Activated CD8-positive, alpha-beta T cell treated with anti-CD3 and anti-CD28 coated beads for 36 hours (primary cell): ENCODE measurements around the gene ANKFY1. TPM values are rescaled to one million over a fixed set of nuclear protein-coding genes. Genes with fewer than 3 reads are reported as not detected.

Source experiments
- ATAC-seq: fragments of 200-7000 bp; cut with Tn5 transposase; one replicate; pipeline ENCODE4 v1.10.0; 2021; ENCODE audit warnings: mild to moderate bottlenecking, moderate library complexity
- CTCF ChIA-PET: fragments of 350-600 bp; sonication (Branson Sonifier 250); formaldehyde crosslinking; loops from one replicate; lab custom pipeline; 2021; ENCODE audit warnings: antibody characterized with exemption; lab: Charles Lee
- POLR2A ChIA-PET: fragments of 350-600 bp; sonication (Branson Sonifier 250); formaldehyde crosslinking; loops from one replicate; lab custom pipeline; 2021; ENCODE audit warnings: antibody characterized with exemption; lab: Charles Lee
- DNase-seq: peaks from one replicate; pipeline ENCODE4 v3.0.0-alpha.2; 2020
- H3K27ac Mint-ChIP-seq: one replicate; pipeline ENCODE4 v1.8.0; 2021; ENCODE audit warnings: mild to moderate bottlenecking, mixed read lengths
- H3K27me3 Mint-ChIP-seq: one replicate; pipeline ENCODE4 v1.8.0; 2021; ENCODE audit warnings: mixed read lengths
- H3K36me3 Mint-ChIP-seq: one replicate; pipeline ENCODE4 v1.8.0; 2021; ENCODE audit warnings: low read depth, mixed read lengths
- H3K4me1 Mint-ChIP-seq: one replicate; pipeline ENCODE4 v1.8.0; 2021; ENCODE audit warnings: low read depth, mixed read lengths
- H3K4me3 Mint-ChIP-seq: one replicate; pipeline ENCODE4 v1.8.0; 2021; ENCODE audit warnings: mild to moderate bottlenecking, moderate library complexity, mixed read lengths
- H3K9me3 Mint-ChIP-seq: one replicate; pipeline ENCODE4 v1.8.0; 2021; ENCODE audit warnings: mixed read lengths
- CTCF ChIP-seq: fragments of 200-600 bp; IDR thresholded peaks from one replicate; pipeline ENCODE4 v1.8.0; 2022; ENCODE audit warnings: antibody characterized with exemption, mild to moderate bottlenecking
- intact Hi-C: fragments of 100-400 bp; cut with micrococcal nuclease; formaldehyde crosslinking; loops from one replicate; pipeline ENCODE4 v1.10.0; 2022
- total RNA-seq, 2 experiments: library from RNA; stranded (reverse); gene quantifications; one replicate each; pipeline ENCODE4 v1.2.3, GENCODE V29; 2021

Gene ANKFY1
- total RNA-seq, 2 experiments from 2014 or later = 46.3 to 46.8 TPM

GRCh38 chr17:4116516-4116915, 147.3 kb downstream of the ANKFY1 start:
- H3K9me3 Mint-ChIP-seq = no peaks in the 10 kb centered on the region
- TF ChIP-seq CTCF = no peak
- peaks cover 4% of the 10 kb centered on the region for H3K4me1 Mint-ChIP-seq
- ChIA-PET CTCF (no interaction called here), POLR2A (no interaction called here)
- H3K4me3 Mint-ChIP-seq = no peak overlapping the region
- H3K27ac Mint-ChIP-seq = no peak overlapping the region
- intact Hi-C loops = no loop called here
- ATAC-seq (no peak), DNase-seq (no peak)
- peaks cover 19% of the 10 kb centered on the region for H3K36me3 Mint-ChIP-seq
- no peaks in the 10 kb centered on the region for H3K27me3 Mint-ChIP-seq

Other genes starting within 250 kb of the ANKFY1 start
- gene ZZEF1, start 120.9 kb downstream of the ANKFY1 start, total RNA-seq = 10 to 100 TPM; 28.1 to 30.6 TPM
- gene CYB5D2, start 120.8 kb downstream of the ANKFY1 start, total RNA-seq = 1 to 10 TPM; 7.1 to 8.1 TPM
- gene UBE2G1, start 102.7 kb upstream of the ANKFY1 start, total RNA-seq = 10 to 100 TPM; 40.2 to 44.0 TPM
- 10 to 100 TPM; 24.7 to 25.7 TPM for gene SPNS3, start 170.0 kb upstream of the ANKFY1 start, total RNA-seq
- gene SPNS2, start 234.9 kb upstream of the ANKFY1 start, total RNA-seq = 1 to 10 TPM in 1 of 2 experiments, under 1 TPM in 1; 0.95 to 1.2 TPM